HG03066 (cell line): Measurements from ENCODE around the gene GLRX3.

Experiments used
- ATAC-seq: cut with Tn5 transposase; IDR thresholded peaks from one replicate; pipeline ENCODE4 v1.9.1; 2021; ENCODE audit warnings: low read depth; ENCODE audit not compliant: unreplicated experiment

Gene GLRX3

GRCh38 chr10:130203626-130204025, 67.4 kb downstream of the GLRX3 start:
- ATAC-seq = no peak

GRCh38 chr10:130206216-130206737, 70.1 kb downstream of the GLRX3 start:
- no peak for ATAC-seq

- ATAC-seq = no peak
Observed at GRCh38 chr10:130207205-130207604, 71.0 kb downstream of the GLRX3 start.

GRCh38 chr10:130208807-130209206, 72.6 kb downstream of the GLRX3 start:
- ATAC-seq = no peak

GRCh38 chr10:130212746-130213145, 76.6 kb downstream of the GLRX3 start:
- no peak for ATAC-seq

- no peak for ATAC-seq
Observed at GRCh38 chr10:130213286-130214080, 77.3 kb downstream of the GLRX3 start.

- ATAC-seq = no peak
Observed at GRCh38 chr10:130214431-130214830, 78.2 kb downstream of the GLRX3 start.

GRCh38 chr10:130215151-130215930, 79.2 kb downstream of the GLRX3 start:
- no peak for ATAC-seq

GRCh38 chr10:130215931-130216231, 79.7 kb downstream of the GLRX3 start:
- ATAC-seq = no peak

GRCh38 chr10:130218181-130218641, 82.0 kb downstream of the GLRX3 start:
- no peak for ATAC-seq

GRCh38 chr10:130218936-130219335, 82.7 kb downstream of the GLRX3 start:
- ATAC-seq = no peak

GRCh38 chr10:130220251-130221185, 84.3 kb downstream of the GLRX3 start:
- no peak for ATAC-seq

GRCh38 chr10:130221456-130222375, 85.5 kb downstream of the GLRX3 start:
- no peak for ATAC-seq

- no peak for ATAC-seq
Observed at GRCh38 chr10:130222381-130222780, 86.2 kb downstream of the GLRX3 start.

GRCh38 chr10:130224228-130224627, 88.0 kb downstream of the GLRX3 start:
- ATAC-seq = no peak

GRCh38 chr10:130226012-130226411, 89.8 kb downstream of the GLRX3 start:
- no peak for ATAC-seq

- ATAC-seq = no peak
Observed at GRCh38 chr10:130227883-130228282, 91.7 kb downstream of the GLRX3 start.
